HG03439 (cell line): Measurements from ENCODE around the gene SMAD2.
"Not testable (repeated sequence)": the region's sequence is repeated elsewhere in the genome, so short reads cannot be mapped to it uniquely, and the experiment has no call there.

ENCODE experiments used
- ATAC-seq: cut with Tn5 transposase; IDR thresholded peaks from one replicate; pipeline ENCODE4 v1.9.1; 2021; ENCODE audit warnings: mild to moderate bottlenecking, moderate library complexity; ENCODE audit not compliant: unreplicated experiment

The SMAD2 gene

GRCh38 chr18:47930199-47930930 is at the start of gene SMAD2:
Gene SMAD2, minus strand, starts transcription at chr18:47930659. Its CDS starts 33,903 bp downstream, at chr18:47896756.
- peak; percentile 65 for ATAC-seq

GRCh38 chr18:47979611-47980200 is 49.2 kb upstream of the SMAD2 start:
- no peak for ATAC-seq

- no peak for ATAC-seq
These were observed 48.1 kb upstream of the SMAD2 start for GRCh38 chr18:47978603-47979002.

GRCh38 chr18:47978141-47978540 is 47.7 kb upstream of the SMAD2 start:
- no peak for ATAC-seq

GRCh38 chr18:47975701-47976100 is 45.2 kb upstream of the SMAD2 start:
- ATAC-seq = no peak

GRCh38 chr18:47975105-47975504 is 44.6 kb upstream of the SMAD2 start:
- no peak for ATAC-seq

- ATAC-seq = no peak
These were observed 40.4 kb upstream of the SMAD2 start for GRCh38 chr18:47970664-47971531.

GRCh38 chr18:47969816-47970215 is 39.4 kb upstream of the SMAD2 start:
- no peak for ATAC-seq

- ATAC-seq = no peak
These were observed 38.3 kb upstream of the SMAD2 start for GRCh38 chr18:47968721-47969120.

GRCh38 chr18:47968006-47968676 is 37.7 kb upstream of the SMAD2 start:
- no peak for ATAC-seq

- no peak for ATAC-seq
These were observed 33.6 kb upstream of the SMAD2 start for GRCh38 chr18:47964053-47964452.

GRCh38 chr18:47961003-47961402 is 30.5 kb upstream of the SMAD2 start:
- not testable (repeated sequence) for ATAC-seq

GRCh38 chr18:47953471-47953931 is 23.0 kb upstream of the SMAD2 start:
- ATAC-seq = no peak

GRCh38 chr18:47950511-47950910 is 20.1 kb upstream of the SMAD2 start:
- no peak for ATAC-seq

- ATAC-seq = no peak
These were observed 18.7 kb upstream of the SMAD2 start for GRCh38 chr18:47949202-47949601.

GRCh38 chr18:47946889-47947288 is 16.4 kb upstream of the SMAD2 start:
- ATAC-seq = no peak

- ATAC-seq = no peak
These were observed 14.8 kb upstream of the SMAD2 start for GRCh38 chr18:47944972-47945852.

- no peak for ATAC-seq
These were observed 6.5 kb upstream of the SMAD2 start for GRCh38 chr18:47936952-47937351.

GRCh38 chr18:47935321-47936055 is 5.0 kb upstream of the SMAD2 start:
- no peak for ATAC-seq
